HepG2 (cell line): ENCODE data around the gene INHBE. TPM values are rescaled to one million over a fixed set of nuclear protein-coding genes. Genes with fewer than 3 reads are reported as not detected.

ENCODE experiments used
- ATAC-seq: fragments of 200-7000 bp; cut with Tn5 transposase; 3 replicates; pipeline ENCODE4 v1.9.1; 2020; ENCODE audit warnings: mild to moderate bottlenecking, moderate library complexity
- BruUV-seq: library from RNA; stranded (reverse); fragments of 400-500 nt; replicated peaks from 2 replicates; lab custom pipeline; 2021; lab: Mats Ljungman, UMichigan
- CTCF ChIA-PET: fragments of 300-600 bp; formaldehyde crosslinking; extraction: SDS; loops from one replicate; lab custom pipeline; 2021; ENCODE audit warnings: low total read pairs, inconsistent platforms, low intra/inter-chr PET ratio; lab: Yijun Ruan, JAX
- POLR2A ChIA-PET: fragments of 350-600 bp; sonication (Branson Sonifier 250); formaldehyde crosslinking; loops from one replicate; lab custom pipeline; 2020; ENCODE audit warnings: antibody characterized with exemption, inconsistent platforms; lab: Yijun Ruan, JAX
- DNase-seq: peaks from one replicate; pipeline ENCODE4 v3.0.0-alpha.2; 2015; ENCODE audit warnings: low spot score
- FAIRE-seq: peaks from 3 replicates; lab custom pipeline; 2011; peaks lifted over from hg19 to GRCh38; lab: Jason Lieb, UNC
- H2AFZ ChIP-seq: one replicate; pipeline ENCODE4 v1.6.1; 2011; ENCODE audit warnings: low read length, inconsistent platforms
- H3K27ac ChIP-seq: fragments of 300-600 bp; 3 replicates; pipeline ENCODE4 v1.8.0; 2011; ENCODE audit warnings: mixed run types, mild to moderate bottlenecking, mixed read lengths, low read length, inconsistent platforms; ENCODE audit not compliant: insufficient read depth; ENCODE audit errors: extremely low read length
- H3K27me3 ChIP-seq, 2 experiments: fragments of 200-600 bp in 1 of 2; 2 replicates in 1 of 2; 3 replicates in 1 of 2; pipeline versions ENCODE4 v1.6.0 to v1.8.0; 2011; ENCODE audit warnings: low read length in 2 of 2, mild to moderate bottlenecking in 2 of 2, moderate library complexity in 2 of 2, inconsistent platforms in 1 of 2; ENCODE audit not compliant: insufficient read depth in 2 of 2, control insufficient read depth in 1 of 2
- H3K36me3 ChIP-seq, 2 experiments: fragments of 200-600 bp in 1 of 2; replicated peaks in 1 of 2; 2 replicates in 1 of 2; 3 replicates in 1 of 2; pipeline versions ENCODE4 v1.5.1 to v1.8.0; 2011; ENCODE audit warnings: low read length in 2 of 2, inconsistent platforms in 1 of 2; ENCODE audit not compliant: insufficient read depth in 2 of 2, control insufficient read depth in 1 of 2
- H3K4me1 ChIP-seq: 2 replicates; pipeline ENCODE4 v1.5.1; 2012; ENCODE audit warnings: low read length, inconsistent platforms; ENCODE audit not compliant: insufficient read depth
- H3K4me2 ChIP-seq: 2 replicates; pipeline ENCODE4 v1.6.0; 2011; ENCODE audit warnings: low read depth, low read length, inconsistent platforms
- H3K4me3 ChIP-seq, 3 experiments: fragments of 200-600 bp in 1 of 3; sonication (generic), shearing (Covaris generic) in 1 of 3; replicated peaks in 1 of 3; 2 replicates each; pipeline ENCODE4 v1.5.1; 2011 to 2016; ENCODE audit warnings: low read length in 3 of 3, inconsistent platforms in 2 of 3, low read depth in 2 of 3, mild to moderate bottlenecking in 2 of 3, control low read depth in 1 of 3, mixed read lengths in 1 of 3; ENCODE audit not compliant: insufficient read depth in 1 of 3
- H3K79me2 ChIP-seq: one replicate; pipeline ENCODE4 v1.6.1; 2011; ENCODE audit warnings: low read length, inconsistent platforms; ENCODE audit not compliant: insufficient read depth
- H3K9ac ChIP-seq: 2 replicates; pipeline ENCODE4 v1.6.0; 2011; ENCODE audit warnings: mild to moderate bottlenecking, low read depth, low read length, inconsistent platforms; ENCODE audit not compliant: insufficient read depth
- H3K9me3 ChIP-seq: 2 replicates; pipeline ENCODE4 v1.5.1; 2012; ENCODE audit warnings: mild to moderate bottlenecking, low read length
- H4K20me1 ChIP-seq: 2 replicates; pipeline ENCODE4 v1.6.0; 2011; ENCODE audit warnings: inconsistent platforms, mild to moderate bottlenecking, low read length, moderate library complexity; ENCODE audit not compliant: insufficient read depth
- ATF7 ChIP-seq, 2 experiments: fragments of 450-650 bp in 1 of 2; sonication (generic) in 1 of 2; formaldehyde crosslinking in 1 of 2; IDR thresholded peaks; 2 replicates each; pipeline versions ENCODE4 v1.4.0 to v1.6.1; 2016 to 2020; ENCODE audit warnings: antibody characterized with exemption in 1 of 2, mild to moderate bottlenecking in 1 of 2, missing genetic modification reagents in 1 of 2
- BCL6 ChIP-seq: IDR thresholded peaks from 2 replicates; pipeline ENCODE4 v1.6.1; 2016; ENCODE audit warnings: missing genetic modification reagents, missing compliant biosample characterization
- ESRRA ChIP-seq: sonication (generic); formaldehyde crosslinking; IDR thresholded peaks from 2 replicates; pipeline ENCODE4 v1.5.1; 2020; ENCODE audit warnings: mild to moderate bottlenecking, low read depth, missing genetic modification reagents
- GABPB1 ChIP-seq: IDR thresholded peaks from 2 replicates; pipeline ENCODE4 v1.6.1; 2016; ENCODE audit warnings: mild to moderate bottlenecking, missing genetic modification reagents, moderate library complexity, missing compliant biosample characterization
- IRX3 ChIP-seq: sonication (generic); formaldehyde crosslinking; IDR thresholded peaks from 2 replicates; pipeline ENCODE4 v1.8.1; 2023; ENCODE audit warnings: mild to moderate bottlenecking, low read depth, missing genetic modification reagents, borderline replicate concordance
- MTA1 ChIP-seq: sonication (generic); formaldehyde crosslinking; IDR thresholded peaks from 2 replicates; pipeline ENCODE4 v1.4.0; 2020; ENCODE audit warnings: missing genetic modification reagents, mild to moderate bottlenecking, borderline replicate concordance
- MZF1 ChIP-seq: sonication (generic); formaldehyde crosslinking; IDR thresholded peaks from 2 replicates; pipeline ENCODE4 v1.8.1; 2023; ENCODE audit warnings: mild to moderate bottlenecking, missing genetic modification reagents, borderline replicate concordance
- NR2C2 ChIP-seq: sonication (generic); formaldehyde crosslinking; IDR thresholded peaks from 2 replicates; pipeline ENCODE4 v1.4.0; 2020; ENCODE audit warnings: missing genetic modification reagents, mild to moderate bottlenecking, moderate library complexity, borderline replicate concordance
- PAX8 ChIP-seq: sonication (generic); formaldehyde crosslinking; IDR thresholded peaks from 2 replicates; pipeline ENCODE4 v1.8.0; 2022; ENCODE audit warnings: mild to moderate bottlenecking, missing genetic modification reagents, borderline replicate concordance
- ZFP1 ChIP-seq: IDR thresholded peaks from 2 replicates; pipeline ENCODE4 v1.6.1; 2016
- ZFX ChIP-seq: sonication (generic); formaldehyde crosslinking; IDR thresholded peaks from 2 replicates; pipeline ENCODE4 v1.4.0; 2020; ENCODE audit warnings: mild to moderate bottlenecking, low read depth, missing genetic modification reagents, moderate library complexity
- ZNF20 ChIP-seq: sonication (generic); formaldehyde crosslinking; IDR thresholded peaks from 2 replicates; pipeline ENCODE4 v1.4.0; 2020; ENCODE audit warnings: mild to moderate bottlenecking, moderate library complexity, missing genetic modification reagents
- ZNF382 ChIP-seq: sonication (generic); formaldehyde crosslinking; IDR thresholded peaks from 2 replicates; pipeline ENCODE4 v1.5.0; 2020; ENCODE audit warnings: missing genetic modification reagents, mild to moderate bottlenecking, borderline replicate concordance
- ZNF572 ChIP-seq: sonication (generic); formaldehyde crosslinking; IDR thresholded peaks from 2 replicates; pipeline ENCODE4 v1.5.1; 2020; ENCODE audit warnings: mild to moderate bottlenecking, missing genetic modification reagents
- ZNF577 ChIP-seq: sonication (generic); formaldehyde crosslinking; IDR thresholded peaks from 2 replicates; pipeline ENCODE4 v1.4.0; 2020; ENCODE audit warnings: mild to moderate bottlenecking, low read depth, missing genetic modification reagents, borderline replicate concordance
- ZNF678 ChIP-seq: sonication (generic); formaldehyde crosslinking; IDR thresholded peaks from 2 replicates; pipeline ENCODE4 v1.4.0; 2020; ENCODE audit warnings: mild to moderate bottlenecking, missing genetic modification reagents
- ZNF761 ChIP-seq: sonication (generic); formaldehyde crosslinking; conservative IDR thresholded peaks from 2 replicates; pipeline ENCODE4 v1.4.0; 2020; ENCODE audit warnings: mild to moderate bottlenecking, missing genetic modification reagents
- ZSCAN5A ChIP-seq: sonication (generic); formaldehyde crosslinking; IDR thresholded peaks from 2 replicates; pipeline ENCODE4 v1.8.0; 2022; ENCODE audit warnings: mild to moderate bottlenecking, missing genetic modification reagents, borderline replicate concordance
- WGBS: methylation state at CpG from one replicate; pipeline ENCODE4 v1.1.6; 2017; ENCODE audit warnings: low lambda C conversion rate; 5-methylcytosine and 5-hydroxymethylcytosine counted together
- in situ Hi-C: cut with HindIII; loops from 2 replicates; pipeline ENCODE4 v1.10.0; 2017; ENCODE audit warnings: low pct_unique_long_range_greater_than_20kb; ENCODE audit not compliant: extremely low pct_ligation_motif_present
- intact Hi-C: fragments of 100-400 bp; cut with micrococcal nuclease; formaldehyde crosslinking; loops from one replicate; pipeline ENCODE4 v1.10.0; 2022; ENCODE audit not compliant: unreplicated experiment
- polyA plus RNA-seq, 8 experiments: library from polyadenylated mRNA; depleted of rRNA in 3 of 8; stranded (reverse) in 7 of 8; unstranded in 1 of 8; fragments of >200 nt; fragmentation: Illumina TruSeq in 4 of 8; extraction: Trizol in 4 of 8; gene quantifications; 2 replicates each; pipeline versions ENCODE4 v1.2.1 to v1.2.3, GENCODE V29; 2011 to 2016; ENCODE audit warnings: low read depth in 4 of 8, missing spikeins in 1 of 8, mixed read lengths in 1 of 8; ENCODE audit not compliant: insufficient read depth in 1 of 8
- total RNA-seq, 5 experiments: library from RNA; depleted of rRNA; stranded (reverse); fragments of >200 nt; fragmentation: Illumina TruSeq; extraction: Trizol; gene quantifications; 2 replicates each; pipeline ENCODE4 v1.2.3, GENCODE V29; 2016; ENCODE audit warnings: low read depth in 1 of 5

Gene INHBE
- total and polyA plus RNA-seq, 2 of the 13 experiments (the other 11 are each of a cell fraction or from before 2014, with no cell fraction given): 17.0 to 32.0 TPM

- Histone ChIP-seq H3K27ac (no peak overlapping the region), H3K27me3 (no peaks in the 10 kb centered on the region; a peak in 1 of 5 replicates), H3K4me1 (peaks cover 74% of the 10 kb centered on the region), H2AFZ (no peak overlapping the region), H3K9ac (no peak overlapping the region), H3K9me3 (no peaks in the 10 kb centered on the region), H3K79me2 (peaks cover 15% of the 10 kb centered on the region), H3K4me2 (peak overlapping the region; percentile 80), H4K20me1 (no peaks in the 10 kb centered on the region), H3K36me3 (no peaks in the 10 kb centered on the region), H3K4me3 (peak overlapping the region in 1 of 3 experiments; percentile 3; a peak in 1 of 6 replicates)
- TF ChIP-seq ZNF761: 0 out of 2 replicates have a peak, but pooled peaks have one; percentile 62
- no peak for TF ChIP-seq ZFP1 (CRISPR knock-in tag)
- TF ChIP-seq ZNF577 (CRISPR knock-in tag): 0 out of 2 replicates have a peak, but pooled peaks have one; percentile 68
- 0 out of 2 replicates have a peak, but pooled peaks have one; percentile 57 for TF ChIP-seq PAX8
- no peak for TF ChIP-seq ESRRA
- 0 out of 2 replicates have a peak, but pooled peaks have one; percentile 46 for TF ChIP-seq MTA1
- TF ChIP-seq ZNF678 (CRISPR knock-in tag): no peak
- no peak for TF ChIP-seq IRX3 (CRISPR knock-in tag)
- no peak for TF ChIP-seq GABPB1 (CRISPR knock-in tag)
- 0 out of 2 replicates have a peak, but pooled peaks have one; percentile 18 for TF ChIP-seq NR2C2 (CRISPR knock-in tag)
- no peak for TF ChIP-seq MZF1 (CRISPR knock-in tag)
- peak; percentile 31; the same call in 1 of the 2 replicates for TF ChIP-seq ZFX (CRISPR knock-in tag)
- no peak for TF ChIP-seq ZNF20 (CRISPR knock-in tag)
- TF ChIP-seq ZNF572 (CRISPR knock-in tag): 0 out of 2 replicates have a peak, but pooled peaks have one; percentile 70
- TF ChIP-seq ZNF382 (CRISPR knock-in tag): no peak
- no peak for TF ChIP-seq BCL6 (CRISPR knock-in tag)
- TF ChIP-seq ZSCAN5A (CRISPR knock-in tag): 0 out of 2 replicates have a peak, but pooled peaks have one; percentile 29
- no peak for TF ChIP-seq ATF7 (IDR thresholded peaks at IDR 0.05)
- peak; percentile 38; the same call in 1 of the 2 replicates for TF ChIP-seq ATF7 (CRISPR knock-in tag; IDR thresholded peaks at IDR 0.05)
- FAIRE-seq: no peak
- in situ Hi-C loops (loop anchor here (5.0 kb wide), 1 partner anchor 145 kb away; no protein-coding TSS in a partner anchor), intact Hi-C loops (loop anchor here (5.0 to 10.0 kb wide), 2 partner anchors 190 to 698 kb away; partner anchors contain the start of gene PRIM1)
- ChIA-PET CTCF (interaction anchor here (6.1 kb wide), 1 partner anchor 145 kb away, joined by 66 read pairs; no protein-coding TSS in a partner anchor), POLR2A (interaction anchor here (0.8 to 6.4 kb wide), 10 partner anchors 10 to 145 kb away, joined by 3 to 99 read pairs (median 6); partner anchors contain the start of genes INHBC and R3HDM2)
- BruUV-seq: no TSS peak
- ATAC-seq: no peak
- no peak for DNase-seq
- 38% methylated on average over 7 of the region's 9 CpGs for WGBS
Observed at GRCh38 chr12:57452181-57452936, 2.7 kb upstream of the INHBE start.
